WTC11 (cell line): ENCODE results near the gene NEDD4L. TPM values are rescaled to one million over a fixed set of nuclear protein-coding genes. Genes with fewer than 3 reads are reported as not detected.

Experiments
- ATAC-seq: fragments of 200-7000 bp; cut with Tn5 transposase; 2 replicates; pipeline ENCODE4 v1.10.0; 2021; ENCODE audit warnings: mild to moderate bottlenecking, moderate library complexity
- CTCF ChIA-PET: fragments of 300-600 bp; sonication (Branson Sonifier 250); formaldehyde crosslinking; loops from one replicate; lab custom pipeline; 2021; ENCODE audit warnings: antibody characterized with exemption; lab: Charles Lee
- POLR2A ChIA-PET: fragments of 350-600 bp; sonication (Branson Sonifier 250); formaldehyde crosslinking; loops from one replicate; lab custom pipeline; 2021; ENCODE audit warnings: antibody characterized with exemption; lab: Charles Lee
- DNase-seq: peaks from one replicate; pipeline ENCODE4 v3.0.0; 2021; ENCODE audit warnings: low spot score
- H3K27ac Mint-ChIP-seq: 2 replicates; pipeline ENCODE4 v1.8.0; 2021; ENCODE audit warnings: mixed read lengths
- H3K27me3 Mint-ChIP-seq: 2 replicates; pipeline ENCODE4 v1.8.0; 2021; ENCODE audit warnings: low read depth, mild to moderate bottlenecking, moderate library complexity, mixed read lengths
- H3K36me3 Mint-ChIP-seq: 2 replicates; pipeline ENCODE4 v1.8.0; 2021; ENCODE audit warnings: mixed read lengths
- H3K4me1 Mint-ChIP-seq: 2 replicates; pipeline ENCODE4 v1.8.0; 2022; ENCODE audit warnings: mixed read lengths
- H3K4me3 Mint-ChIP-seq: 2 replicates; pipeline ENCODE4 v1.8.0; 2021; ENCODE audit warnings: mild to moderate bottlenecking, moderate library complexity, mixed read lengths
- H3K9me3 Mint-ChIP-seq: 2 replicates; pipeline ENCODE4 v1.8.0; 2021; ENCODE audit warnings: mixed read lengths
- AR ChIP-seq: fragments of 250-450 bp; sonication (Bioruptor Pico); IDR thresholded peaks from 2 replicates; pipeline ENCODE4 v1.9.0; 2021; ENCODE audit warnings: mild to moderate bottlenecking
- CDX4 ChIP-seq: fragments of 250-450 bp; sonication (Bioruptor Pico); IDR thresholded peaks from 2 replicates; pipeline ENCODE4 v1.9.0; 2021; ENCODE audit warnings: moderate library complexity, mild to moderate bottlenecking, inconsistent platforms, borderline replicate concordance
- CREM ChIP-seq: sonication (generic); formaldehyde crosslinking; IDR thresholded peaks from 2 replicates; pipeline ENCODE4 v1.8.1; 2022; ENCODE audit warnings: mild to moderate bottlenecking, missing genetic modification reagents, moderate library complexity
- EMX1 ChIP-seq: fragments of 250-450 bp; sonication (Bioruptor Pico); IDR thresholded peaks from 2 replicates; pipeline ENCODE4 v1.8.0; 2021; ENCODE audit warnings: mild to moderate bottlenecking
- GABPB1 ChIP-seq: sonication (generic); formaldehyde crosslinking; IDR thresholded peaks from 2 replicates; pipeline ENCODE4 v1.8.1; 2023; ENCODE audit warnings: mild to moderate bottlenecking, missing genetic modification reagents
- JAZF1 ChIP-seq: fragments of 250-450 bp; sonication (Bioruptor Pico); IDR thresholded peaks from 2 replicates; pipeline ENCODE4 v1.9.0; 2021; ENCODE audit warnings: moderate library complexity, mild to moderate bottlenecking, inconsistent platforms
- JUN ChIP-seq: sonication (generic); formaldehyde crosslinking; IDR thresholded peaks from 2 replicates; pipeline ENCODE4 v1.8.0; 2023; ENCODE audit warnings: mild to moderate bottlenecking, missing genetic modification reagents
- MAX ChIP-seq: sonication (generic); formaldehyde crosslinking; IDR thresholded peaks from 2 replicates; pipeline ENCODE4 v1.8.0; 2022; ENCODE audit warnings: mild to moderate bottlenecking, missing genetic modification reagents
- MLX ChIP-seq: sonication (generic); formaldehyde crosslinking; IDR thresholded peaks from 2 replicates; pipeline ENCODE4 v1.8.1; 2023; ENCODE audit warnings: mild to moderate bottlenecking, missing genetic modification reagents, moderate library complexity
- NR3C1 ChIP-seq: sonication (generic); formaldehyde crosslinking; conservative IDR thresholded peaks from 2 replicates; pipeline ENCODE4 v1.8.1; 2023; ENCODE audit warnings: low read depth, mild to moderate bottlenecking, missing genetic modification reagents
- OVOL2 ChIP-seq: fragments of 250-450 bp; sonication (Bioruptor Pico); IDR thresholded peaks from 2 replicates; pipeline ENCODE4 v1.9.0; 2021; ENCODE audit warnings: mild to moderate bottlenecking, borderline replicate concordance
- PRRX2 ChIP-seq: fragments of 250-450 bp; sonication (Bioruptor Pico); IDR thresholded peaks from 2 replicates; pipeline ENCODE4 v1.8.0; 2021; ENCODE audit warnings: mild to moderate bottlenecking
- RORB ChIP-seq: fragments of 250-450 bp; sonication (Bioruptor Pico); IDR thresholded peaks from 2 replicates; pipeline ENCODE4 v1.9.0; 2021; ENCODE audit warnings: mild to moderate bottlenecking
- SMAD3 ChIP-seq: sonication (generic); formaldehyde crosslinking; IDR thresholded peaks from 2 replicates; pipeline ENCODE4 v1.8.0; 2022; ENCODE audit warnings: missing genetic modification reagents, mild to moderate bottlenecking, borderline replicate concordance
- SP1 ChIP-seq: sonication (generic); formaldehyde crosslinking; conservative IDR thresholded peaks from 2 replicates; pipeline ENCODE4 v1.8.1; 2022; ENCODE audit warnings: missing genetic modification reagents
- TEAD1 ChIP-seq: sonication (generic); formaldehyde crosslinking; IDR thresholded peaks from 2 replicates; pipeline ENCODE4 v1.8.0; 2022; ENCODE audit warnings: mild to moderate bottlenecking, missing genetic modification reagents
- ZNF416 ChIP-seq: fragments of 250-450 bp; sonication (Bioruptor Pico); IDR thresholded peaks from 2 replicates; pipeline ENCODE4 v1.9.0; 2021; ENCODE audit warnings: mild to moderate bottlenecking, inconsistent platforms
- total RNA-seq: library from RNA; stranded (reverse); gene quantifications from 3 replicates; pipeline ENCODE4 v1.2.3, GENCODE V29; 2021

The NEDD4L gene
- total RNA-seq, 1 experiment from 2014 or later, result 88.0 TPM

- Mint-ChIP-seq H3K4me1 (peaks cover 32% of the 10 kb centered on the region), H3K27me3 (no peaks in the 10 kb centered on the region; the same call in 1 of the 2 replicates), H3K36me3 (no peaks in the 10 kb centered on the region), H3K27ac (no peak overlapping the region), H3K4me3 (no peak overlapping the region), H3K9me3 (no peaks in the 10 kb centered on the region)
- no peak for ATAC-seq
- CTCF ChIA-PET, result no interaction called here
- POLR2A ChIA-PET, result no interaction called here
- no peak for DNase-seq
- TF ChIP-seq JAZF1 (CRISPR knock-in tag) (no peak), CREM (CRISPR knock-in tag) (no peak)
These were observed 269.5 kb downstream of the NEDD4L start for GRCh38 chr18:58313491-58314032.

- H3K27ac Mint-ChIP-seq, result no peak overlapping the region
- H3K4me1 Mint-ChIP-seq, result peaks cover 32% of the 10 kb centered on the region
- no peak overlapping the region for H3K4me3 Mint-ChIP-seq
- TF ChIP-seq MLX (CRISPR knock-in tag) (no peak), OVOL2 (no peak)
- H3K36me3 Mint-ChIP-seq, result no peaks in the 10 kb centered on the region
- ChIA-PET CTCF (interaction anchor here (1.5 kb wide), 1 partner anchor 22 kb away, joined by 3 read pairs; no protein-coding TSS in a partner anchor), POLR2A (no interaction called here)
- no peaks in the 10 kb centered on the region for H3K9me3 Mint-ChIP-seq
- H3K27me3 Mint-ChIP-seq, result no peaks in the 10 kb centered on the region; the same call in 1 of the 2 replicates
- ATAC-seq (no peak), DNase-seq (no peak)
These were observed 270.3 kb downstream of the NEDD4L start for GRCh38 chr18:58314284-58314683.

- no peak overlapping the region for H3K27ac Mint-ChIP-seq
- POLR2A ChIA-PET, result no interaction called here
- no peak for TF ChIP-seq ZNF416
- no peak for TF ChIP-seq CDX4 (CRISPR knock-in tag)
- no peak for TF ChIP-seq PRRX2 (CRISPR knock-in tag)
- TF ChIP-seq TEAD1 (CRISPR knock-in tag), result no peak
- TF ChIP-seq JUN (CRISPR knock-in tag), result no peak
- no peak for TF ChIP-seq SP1
- no peak for TF ChIP-seq MAX (CRISPR knock-in tag)
- no peak for TF ChIP-seq RORB (CRISPR knock-in tag)
- no peak for TF ChIP-seq EMX1 (CRISPR knock-in tag)
- no peak for TF ChIP-seq NR3C1 (CRISPR knock-in tag)
- TF ChIP-seq SMAD3 (CRISPR knock-in tag), result no peak
- CTCF ChIA-PET, result interaction anchor here (1.5 kb wide), 1 partner anchor 21 kb away, joined by 3 read pairs; no protein-coding TSS in a partner anchor
- DNase-seq, result no peak
- no peaks in the 10 kb centered on the region; the same call in 1 of the 2 replicates for H3K27me3 Mint-ChIP-seq
- H3K9me3 Mint-ChIP-seq, result no peaks in the 10 kb centered on the region
- ATAC-seq, result no peak
- no peak overlapping the region for H3K4me3 Mint-ChIP-seq
- H3K36me3 Mint-ChIP-seq, result no peaks in the 10 kb centered on the region
- peaks cover 31% of the 10 kb centered on the region for H3K4me1 Mint-ChIP-seq
These were observed 271.0 kb downstream of the NEDD4L start for GRCh38 chr18:58315041-58315440.

- no peaks in the 10 kb centered on the region for H3K9me3 Mint-ChIP-seq
- no peak for DNase-seq
- ChIA-PET POLR2A (interaction anchor here (1.3 kb wide), 1 partner anchor 23 kb away, joined by 4 read pairs; no protein-coding TSS in a partner anchor), CTCF (no interaction called here)
- ATAC-seq, result no peak
- no peak overlapping the region for H3K4me3 Mint-ChIP-seq
- H3K27me3 Mint-ChIP-seq, result no peaks in the 10 kb centered on the region; the same call in 1 of the 2 replicates
- no peak for TF ChIP-seq AR (CRISPR knock-in tag)
- TF ChIP-seq GABPB1 (CRISPR knock-in tag), result peak; percentile 32; the same call in 1 of the 2 replicates
- H3K4me1 Mint-ChIP-seq, result peaks cover 30% of the 10 kb centered on the region
- no peaks in the 10 kb centered on the region for H3K36me3 Mint-ChIP-seq
- no peak overlapping the region for H3K27ac Mint-ChIP-seq
These were observed 271.8 kb downstream of the NEDD4L start for GRCh38 chr18:58315739-58316215.
